H9 (cell line): Measurements from ENCODE around the gene KATNA1. TPM values are rescaled to one million over a fixed set of nuclear protein-coding genes. Genes with fewer than 3 reads are reported as not detected.
A peak's percentile ranks its signal among the peaks of the same experiment; 100 is the strongest.

Experiments
- DNase-seq: peaks from one replicate; pipeline ENCODE4 v3.0.0-alpha.2; 2017
- H2AFZ ChIP-seq: one replicate; pipeline ENCODE4 v1.6.1; 2013; ENCODE audit warnings: mild to moderate bottlenecking, low read length, control low read depth, moderate library complexity
- H2AK5ac ChIP-seq: 2 replicates; pipeline ENCODE4 v1.6.1; 2013; ENCODE audit warnings: low read length, control low read depth, mixed read lengths; ENCODE audit not compliant: insufficient read length
- H2BK120ac ChIP-seq: one replicate; pipeline ENCODE4 v1.6.1; 2013; ENCODE audit warnings: low read depth, mild to moderate bottlenecking, low read length, control low read depth, inconsistent platforms; ENCODE audit not compliant: poor library complexity, severe bottlenecking
- H2BK12ac ChIP-seq: 2 replicates; pipeline ENCODE4 v1.6.1; 2013; ENCODE audit warnings: low read length, control low read depth, mixed read lengths, low read depth; ENCODE audit not compliant: insufficient read length
- H2BK15ac ChIP-seq: 2 replicates; pipeline ENCODE4 v1.6.1; 2013; ENCODE audit warnings: low read depth, low read length, control low read depth
- H2BK20ac ChIP-seq: one replicate; pipeline ENCODE4 v1.6.1; 2013; ENCODE audit warnings: low read depth, mild to moderate bottlenecking, low read length, control low read depth, inconsistent platforms; ENCODE audit not compliant: poor library complexity, severe bottlenecking
- H2BK5ac ChIP-seq: 2 replicates; pipeline ENCODE4 v1.6.1; 2013; ENCODE audit warnings: low read length, control low read depth, mixed read lengths; ENCODE audit not compliant: insufficient read length
- H3K14ac ChIP-seq: 2 replicates; pipeline ENCODE4 v1.6.1; 2013; ENCODE audit warnings: low read length, control low read depth; ENCODE audit not compliant: insufficient read depth
- H3K18ac ChIP-seq: 2 replicates; pipeline ENCODE4 v1.6.1; 2013; ENCODE audit warnings: low read depth, mild to moderate bottlenecking, mixed read lengths, low read length, control low read depth; ENCODE audit not compliant: insufficient read length
- H3K23ac ChIP-seq: 2 replicates; pipeline ENCODE4 v1.6.1; 2013; ENCODE audit warnings: low read length, control low read depth, mixed read lengths, low read depth; ENCODE audit not compliant: insufficient read length
- H3K23me2 ChIP-seq: 2 replicates; pipeline ENCODE4 v1.6.1; 2013; ENCODE audit warnings: low read depth, mild to moderate bottlenecking, mixed read lengths, low read length, control low read depth; ENCODE audit not compliant: insufficient read length, poor library complexity, severe bottlenecking
- H3K27ac ChIP-seq: 2 replicates; pipeline ENCODE4 v1.5.1; 2013; ENCODE audit warnings: low read length, control low read depth, mixed read lengths, low read depth; ENCODE audit not compliant: insufficient read length
- H3K27me3 ChIP-seq: 2 replicates; pipeline ENCODE4 v1.6.1; 2013; ENCODE audit warnings: low read length, control low read depth, inconsistent platforms; ENCODE audit not compliant: insufficient read depth
- H3K4ac ChIP-seq: 2 replicates; pipeline ENCODE4 v1.6.1; 2013; ENCODE audit warnings: low read depth, mild to moderate bottlenecking, control low read depth, inconsistent platforms, low read length, moderate library complexity
- H3K4me1 ChIP-seq: 2 replicates; pipeline ENCODE4 v1.6.1; 2013; ENCODE audit warnings: low read length, control low read depth, inconsistent platforms; ENCODE audit not compliant: insufficient read depth
- H3K4me2 ChIP-seq: 2 replicates; pipeline ENCODE4 v1.6.1; 2013; ENCODE audit warnings: low read length, control low read depth, mixed read lengths; ENCODE audit not compliant: insufficient read length, insufficient read depth
- H3K56ac ChIP-seq: 2 replicates; pipeline ENCODE4 v1.6.1; 2013; ENCODE audit warnings: low read depth, mild to moderate bottlenecking, mixed read lengths, low read length, control low read depth; ENCODE audit not compliant: insufficient read length
- H3K79me1 ChIP-seq: 2 replicates; pipeline ENCODE4 v1.6.1; 2013; ENCODE audit warnings: low read depth, mild to moderate bottlenecking, moderate library complexity, low read length, control low read depth, inconsistent platforms; ENCODE audit not compliant: insufficient read depth, poor library complexity, severe bottlenecking
- H3K79me2 ChIP-seq: 2 replicates; pipeline ENCODE4 v1.6.1; 2013; ENCODE audit warnings: low read length, control low read depth, inconsistent platforms; ENCODE audit not compliant: insufficient read depth
- H3K9ac ChIP-seq: 2 replicates; pipeline ENCODE4 v1.6.1; 2013; ENCODE audit warnings: low read length, control low read depth, mixed read lengths; ENCODE audit not compliant: insufficient read length; ENCODE audit errors: extremely low read depth
- H3K9me3 ChIP-seq: one replicate; pipeline ENCODE4 v1.6.1; 2013; ENCODE audit warnings: low read depth, low read length, inconsistent platforms; ENCODE audit not compliant: control insufficient read depth
- H3T11ph ChIP-seq: one replicate; pipeline ENCODE4 v1.6.1; 2013; ENCODE audit warnings: mild to moderate bottlenecking, low read length, control low read depth, inconsistent platforms
- H4K20me1 ChIP-seq: one replicate; pipeline ENCODE4 v1.6.1; 2013; ENCODE audit not compliant: control insufficient read depth, insufficient read length, insufficient read depth
- H4K5ac ChIP-seq: 2 replicates; pipeline ENCODE4 v1.6.1; 2013; ENCODE audit warnings: low read depth, mild to moderate bottlenecking, mixed read lengths, low read length, control low read depth; ENCODE audit not compliant: insufficient read length
- H4K8ac ChIP-seq: replicated peaks from 2 replicates; pipeline ENCODE4 v1.6.1; 2013; ENCODE audit warnings: low read length, control low read depth, mixed read lengths, low read depth; ENCODE audit not compliant: insufficient read length
- H4K91ac ChIP-seq: 2 replicates; pipeline ENCODE4 v1.6.1; 2013; ENCODE audit warnings: low read depth, mild to moderate bottlenecking, moderate library complexity, mixed read lengths, low read length, control low read depth; ENCODE audit not compliant: insufficient read length
- H3K27ac Mint-ChIP-seq, 3 experiments: 2 replicates in 2 of 3; 3 replicates in 1 of 3; pipeline ENCODE4 v1.8.0; 2020 to 2021; ENCODE audit warnings: mixed read lengths in 3 of 3, mild to moderate bottlenecking in 1 of 3, moderate library complexity in 1 of 3
- H3K27me3 Mint-ChIP-seq: 2 replicates; pipeline ENCODE4 v1.8.0; 2021; ENCODE audit warnings: low read depth, mild to moderate bottlenecking, moderate library complexity, mixed read lengths
- H3K36me3 Mint-ChIP-seq, 3 experiments: 2 replicates in 2 of 3; 3 replicates in 1 of 3; pipeline ENCODE4 v1.8.0; 2020 to 2021; ENCODE audit warnings: low read depth in 3 of 3, mixed read lengths in 3 of 3; ENCODE audit not compliant: insufficient read depth in 1 of 3
- H3K4me1 Mint-ChIP-seq, 2 experiments: 2 replicates each; pipeline ENCODE4 v1.8.0; 2020; ENCODE audit warnings: mixed read lengths in 2 of 2
- H3K4me3 Mint-ChIP-seq, 2 experiments: 2 replicates in 1 of 2; 3 replicates in 1 of 2; pipeline ENCODE4 v1.8.0; 2020 to 2021; ENCODE audit warnings: mild to moderate bottlenecking in 2 of 2, mixed read lengths in 2 of 2, moderate library complexity in 1 of 2
- H3K9me3 Mint-ChIP-seq, 2 experiments: 2 replicates in 1 of 2; 3 replicates in 1 of 2; pipeline ENCODE4 v1.8.0; 2020; ENCODE audit warnings: mild to moderate bottlenecking in 2 of 2, mixed read lengths in 2 of 2, moderate library complexity in 1 of 2
- CTCF ChIP-seq: fragments of 200-600 bp; sonication (generic); conservative IDR thresholded peaks from 3 replicates; pipeline ENCODE4 v1.8.0; 2021; ENCODE audit warnings: antibody characterized with exemption, mild to moderate bottlenecking
- WGBS: extraction: QIAGEN DNeasy Blood & Tissue Kit; methylation state at CpG from one replicate; pipeline ENCODE4 v1.1.7; 2013; ENCODE audit warnings: missing lambda C conversion rate, low lambda C conversion rate, mixed read lengths; ENCODE audit not compliant: insufficient read length; ENCODE audit errors: extremely low coverage; 5-methylcytosine and 5-hydroxymethylcytosine counted together
- total RNA-seq: library from RNA; stranded (reverse); gene quantifications from 2 replicates; pipeline ENCODE4 v1.2.1, GENCODE V29; 2021

Gene KATNA1
- total RNA-seq, 1 experiment from 2014 or later = 18.3 TPM

GRCh38 chr6:149560736-149561135, 87.8 kb downstream of the KATNA1 start:
- Histone ChIP-seq H4K91ac (no peak overlapping the region), H3K27ac (no peak overlapping the region), H4K5ac (no peak overlapping the region), H4K8ac (no peak overlapping the region), H2AFZ (no peak overlapping the region), H3K56ac (no peak overlapping the region), H3K14ac (no peak overlapping the region), H3K4me2 (no peak overlapping the region), H2BK15ac (no peak overlapping the region), H3K23me2 (no peaks in the 10 kb centered on the region), H3K9me3 (no peaks in the 10 kb centered on the region), H3K27me3 (no peaks in the 10 kb centered on the region), H3T11ph (no peak overlapping the region), H3K18ac (no peak overlapping the region), H2BK5ac (no peak overlapping the region), H2BK12ac (no peak overlapping the region), H3K79me1 (no peaks in the 10 kb centered on the region), H2BK20ac (no peak overlapping the region), H3K79me2 (no peaks in the 10 kb centered on the region), H3K23ac (no peak overlapping the region), H2AK5ac (no peak overlapping the region), H3K9ac (no peak overlapping the region), H3K4ac (no peak overlapping the region), H3K4me1 (no peaks in the 10 kb centered on the region), H4K20me1 (no peaks in the 10 kb centered on the region), H2BK120ac (no peak overlapping the region)
- peak; percentile 64 for TF ChIP-seq CTCF
- WGBS = no CpG with 5 or more reads among the region's 3 CpGs
- Mint-ChIP-seq H3K27ac (no peak overlapping the region), H3K9me3 (no peaks in the 10 kb centered on the region; a peak in 1 of 5 replicates), H3K36me3 (no peaks in the 10 kb centered on the region; a peak in 1 of 7 replicates), H3K4me3 (no peak overlapping the region; a peak in 1 of 5 replicates), H3K4me1 (peaks cover 2 to 7% of the 10 kb centered on the region in 2 experiments; a peak in 3 of 4 replicates), H3K27me3 (peaks cover 20% of the 10 kb centered on the region)
- peak; percentile 45 for DNase-seq
